ENCODE measurements around the gene LRRC1.

Gene LRRC1

GRCh38 chr6:53815381-53816119 is 20.7 kb downstream of the LRRC1 start:
- no peak for DNase-seq (ENCODE audit: low read depth, low spot score)

- DNase-seq (ENCODE audit: low read depth, low spot score) = no peak
Observed at GRCh38 chr6:53818858-53819609, 24.2 kb downstream of the LRRC1 start.

GRCh38 chr6:53822401-53823125 is 27.8 kb downstream of the LRRC1 start:
- no peak for DNase-seq (ENCODE audit: low read depth, low spot score)

- no peak for DNase-seq (ENCODE audit: low read depth, low spot score)
Observed at GRCh38 chr6:53824714-53825113, 29.9 kb downstream of the LRRC1 start.

GRCh38 chr6:53825532-53826321 is 30.9 kb downstream of the LRRC1 start:
- no peak for DNase-seq (ENCODE audit: low read depth, low spot score)

GRCh38 chr6:53827531-53827930 is 32.7 kb downstream of the LRRC1 start:
- no peak for DNase-seq (ENCODE audit: low read depth, low spot score)

GRCh38 chr6:53828215-53828614 is 33.4 kb downstream of the LRRC1 start:
- no peak for DNase-seq (ENCODE audit: low read depth, low spot score)

- no peak for DNase-seq (ENCODE audit: low read depth, low spot score)
Observed at GRCh38 chr6:53828966-53829697, 34.3 kb downstream of the LRRC1 start.

GRCh38 chr6:53829698-53830221 is 35.0 kb downstream of the LRRC1 start:
- peak; percentile 11 for DNase-seq (ENCODE audit: low read depth, low spot score)

GRCh38 chr6:53830366-53830765 is 35.6 kb downstream of the LRRC1 start:
- DNase-seq (ENCODE audit: low read depth, low spot score) = no peak

GRCh38 chr6:53831081-53831869 is 36.5 kb downstream of the LRRC1 start:
- no peak for DNase-seq (ENCODE audit: low read depth, low spot score)

- DNase-seq (ENCODE audit: low read depth, low spot score) = no peak
Observed at GRCh38 chr6:53831936-53832660, 37.3 kb downstream of the LRRC1 start.

GRCh38 chr6:53833155-53833554 is 38.4 kb downstream of the LRRC1 start:
- DNase-seq (ENCODE audit: low read depth, low spot score) = no peak

GRCh38 chr6:53834132-53834531 is 39.3 kb downstream of the LRRC1 start:
- no peak for DNase-seq (ENCODE audit: low read depth, low spot score)

- peak; percentile 8 for DNase-seq (ENCODE audit: low read depth, low spot score)
Observed at GRCh38 chr6:53837865-53838769, 43.3 kb downstream of the LRRC1 start.

GRCh38 chr6:53840027-53840426 is 45.2 kb downstream of the LRRC1 start:
- no peak for DNase-seq (ENCODE audit: low read depth, low spot score)

GRCh38 chr6:53845280-53846195 is 50.7 kb downstream of the LRRC1 start:
- DNase-seq (ENCODE audit: low read depth, low spot score) = no peak
